ENCODE results near the gene DLEU7.

The DLEU7 gene

DNA sequence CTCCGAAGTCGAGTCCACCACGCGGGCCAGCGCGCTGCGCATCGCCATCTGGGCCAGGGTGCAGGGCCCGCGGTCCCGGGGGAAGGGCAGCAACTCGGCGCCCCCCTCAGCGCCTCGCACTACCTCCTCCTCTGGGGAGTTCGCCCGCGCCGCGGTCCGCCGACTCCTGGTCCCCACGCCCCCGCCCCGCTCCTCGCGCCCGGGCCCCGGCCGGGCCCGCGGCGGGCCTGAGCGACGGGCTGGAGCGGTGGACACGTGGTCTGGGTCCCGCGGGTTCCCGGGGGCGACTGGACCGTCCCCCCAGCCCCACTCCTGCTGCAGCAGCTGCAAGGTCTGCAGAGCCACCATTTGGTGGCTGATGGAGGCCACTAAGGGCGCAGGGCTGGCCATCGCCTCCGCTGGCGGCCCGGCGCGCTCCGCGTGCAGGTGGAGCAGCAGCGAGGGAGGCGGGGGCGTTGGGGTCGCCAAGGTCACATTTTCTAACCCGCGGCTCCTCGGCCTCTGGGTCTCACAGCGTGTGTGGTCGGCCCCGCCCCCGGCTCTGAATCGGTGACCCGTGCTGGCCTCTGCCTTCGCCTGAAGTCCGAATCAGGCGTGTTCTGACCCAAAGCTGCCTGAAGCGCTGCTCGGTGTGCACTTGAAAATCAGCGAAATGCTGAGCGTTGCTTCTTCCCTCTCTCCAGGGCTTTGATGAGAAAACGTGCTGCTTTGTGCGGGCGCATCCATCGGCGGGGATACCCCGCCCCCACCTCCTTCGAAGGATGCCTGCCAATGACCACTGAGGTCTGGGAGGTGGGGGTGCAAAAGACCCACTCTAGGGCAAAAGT, at the start of gene DLEU7:
Gene DLEU7 (minus strand): TSS at position 436 of the 827 bp plus-strand sequence. CDS start 46 bp downstream, at position 390.
- DNase-seq, result no peak

DNA sequence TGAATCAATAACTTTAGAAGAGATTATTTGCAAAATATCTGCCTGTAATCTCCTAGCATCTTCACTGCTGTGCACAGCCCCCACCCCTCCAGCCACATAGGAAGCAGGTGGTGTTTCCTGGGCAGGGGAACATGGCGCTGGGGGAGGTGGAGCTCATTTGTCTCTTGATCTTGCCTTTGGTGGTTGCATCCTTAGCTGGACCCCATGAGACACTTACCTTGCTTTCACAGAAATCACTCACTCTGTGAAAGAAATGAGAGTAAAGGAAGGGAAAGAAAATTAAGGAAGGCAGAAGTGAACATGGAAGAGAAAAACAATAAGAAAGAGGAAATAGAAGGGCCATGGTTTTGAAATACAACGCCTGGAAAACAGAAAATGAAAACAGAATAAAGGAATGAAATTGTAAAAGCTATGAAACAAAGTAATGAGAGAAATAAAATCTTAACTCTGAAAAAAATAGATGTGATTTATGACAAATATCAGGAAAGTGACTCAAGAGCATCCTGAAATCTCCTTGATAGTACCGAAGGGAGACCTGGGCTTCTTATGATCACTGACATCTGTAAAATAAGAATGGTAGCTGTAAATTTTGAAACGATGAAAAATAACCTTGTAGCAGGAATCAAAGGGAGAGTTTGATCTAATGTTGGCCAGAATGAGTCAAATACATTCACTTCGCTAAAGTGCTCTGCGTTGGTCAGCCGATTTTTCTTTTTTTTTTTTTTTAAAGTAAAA, 48.9 kb upstream of the DLEU7 start:
- DNase-seq, result no peak

- DNase-seq, result peak; percentile 88
These were observed 47.7 kb upstream of the DLEU7 start for GRCh38 chr13:50891206-50891605.

DNA sequence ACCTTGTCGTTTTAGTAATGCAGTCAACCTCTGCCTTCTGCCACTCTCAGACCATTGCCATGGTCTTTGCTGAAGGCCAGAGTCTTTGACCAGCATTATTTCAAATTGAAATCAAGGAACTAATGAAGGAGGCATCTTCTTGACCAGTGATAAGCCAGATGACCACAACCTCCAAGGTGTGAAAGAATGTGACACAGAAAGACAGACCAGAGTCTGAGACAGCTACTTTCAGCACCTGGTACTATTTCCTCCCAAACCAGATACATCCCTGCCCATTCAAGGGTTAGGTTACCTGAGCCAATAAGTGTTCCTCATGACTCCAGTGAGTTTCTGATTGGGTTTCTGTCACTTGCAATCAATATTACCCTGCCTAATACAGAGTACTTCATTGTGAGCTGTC, 45.8 kb upstream of the DLEU7 start:
- DNase-seq, result no peak

- no peak for DNase-seq
These were observed 44.9 kb upstream of the DLEU7 start for GRCh38 chr13:50888362-50888761.

DNA sequence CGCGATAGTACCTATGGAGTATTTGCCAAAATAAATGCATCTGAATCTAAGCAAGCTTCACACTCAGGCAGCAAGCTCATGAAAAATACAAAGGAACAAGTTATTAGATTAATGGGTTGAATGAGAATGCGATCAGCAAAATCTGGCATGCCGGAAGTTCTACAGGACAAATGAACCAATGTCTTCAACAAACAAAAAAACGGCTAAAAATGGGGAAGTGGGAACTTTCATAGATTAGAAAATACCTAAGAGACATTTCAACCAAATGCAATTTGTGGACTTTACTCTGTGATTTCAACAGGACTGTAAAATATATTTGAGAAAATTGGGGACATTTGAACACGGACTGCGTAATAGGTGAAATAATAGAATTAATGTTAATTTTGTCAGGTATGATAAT, 43.7 kb upstream of the DLEU7 start:
- DNase-seq, result no peak

- DNase-seq, result no peak
These were observed 40.8 kb upstream of the DLEU7 start for GRCh38 chr13:50884265-50884664.

DNA sequence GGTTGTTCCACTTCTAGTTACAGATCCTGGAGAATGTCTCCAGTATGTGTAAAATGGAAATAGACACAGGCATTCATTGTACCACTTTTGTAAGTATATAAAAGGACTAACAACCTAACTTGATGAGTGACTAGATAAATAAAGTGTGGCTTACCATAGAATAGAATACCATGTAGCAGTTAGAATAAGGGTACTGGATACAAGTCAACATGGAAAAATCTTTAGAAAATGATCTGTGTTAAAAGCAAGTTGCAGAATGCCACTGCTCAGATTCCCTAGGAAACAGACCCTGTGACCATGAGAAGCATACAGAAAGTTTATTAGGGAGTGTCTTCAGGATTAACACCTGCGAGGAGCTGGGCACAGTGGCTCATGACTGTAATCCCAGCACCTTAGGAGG, 40.2 kb upstream of the DLEU7 start:
- no peak for DNase-seq

DNA sequence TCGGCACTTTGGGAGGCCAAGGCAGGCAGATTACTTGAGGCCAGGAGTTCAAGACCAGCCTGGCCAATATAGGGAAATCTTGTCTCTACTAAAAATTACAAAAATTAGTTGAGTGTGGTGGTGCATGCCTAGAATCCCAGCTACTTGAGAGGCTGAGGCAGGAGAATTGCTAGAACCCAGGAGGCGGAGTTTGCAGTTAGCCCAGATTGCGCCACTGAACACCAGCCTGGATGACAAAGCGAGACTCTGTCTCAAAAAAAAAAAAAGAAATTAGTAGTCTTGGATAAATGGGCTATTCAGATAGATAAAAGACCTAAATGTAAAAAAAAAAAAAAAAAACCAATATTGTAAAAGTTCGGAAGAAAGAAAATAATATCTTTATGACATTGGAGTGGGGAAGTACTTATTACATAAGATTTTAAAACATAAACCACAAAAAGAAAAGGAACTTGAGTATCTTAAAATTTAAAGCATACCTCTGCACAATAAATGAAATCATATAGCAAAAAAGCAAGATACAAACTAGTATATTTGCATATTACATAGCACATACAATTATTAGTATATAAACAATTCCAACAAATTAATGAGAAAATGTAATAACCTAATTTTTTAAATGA, 39.4 kb upstream of the DLEU7 start:
- no peak for DNase-seq

- DNase-seq, result no peak
These were observed 30.5 kb upstream of the DLEU7 start for GRCh38 chr13:50873991-50874390.

DNA sequence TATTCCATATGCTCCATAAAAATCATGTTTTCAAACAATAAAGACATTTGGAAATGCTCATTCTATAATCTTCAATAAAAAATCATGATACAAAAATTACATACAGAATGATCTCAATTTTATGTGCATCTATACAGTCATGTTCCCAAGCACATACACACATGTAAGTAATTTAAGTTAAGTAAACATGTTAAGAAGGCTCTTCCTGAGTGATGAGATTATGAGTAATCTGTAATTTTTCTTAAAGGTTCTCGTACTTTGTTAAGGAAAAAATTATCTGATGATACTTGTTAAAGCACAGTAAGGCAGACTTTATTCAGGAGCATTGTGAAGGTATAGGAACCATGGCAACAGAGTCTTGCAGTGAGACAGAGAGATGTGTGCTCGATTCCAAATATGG, 30.0 kb upstream of the DLEU7 start:
- DNase-seq, result no peak

DNA sequence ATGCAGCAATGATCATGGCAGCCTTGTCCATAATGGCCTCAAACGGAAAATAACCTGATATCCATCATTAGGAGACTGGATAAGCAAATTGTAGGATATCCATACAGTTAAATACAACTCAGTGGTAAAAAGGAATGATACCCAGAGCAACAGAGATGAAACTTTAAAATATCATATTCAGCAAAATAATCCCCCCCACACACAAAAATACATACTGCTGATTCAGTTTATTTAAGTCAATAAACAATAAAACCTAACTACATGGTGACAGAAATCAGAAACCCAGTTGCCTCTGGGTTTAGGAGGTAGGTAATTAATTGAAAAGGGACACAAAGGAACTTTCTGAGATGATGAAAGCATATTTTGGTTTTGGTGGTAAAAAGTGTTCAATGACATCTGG, 27.9 kb upstream of the DLEU7 start:
- DNase-seq, result no peak

DNA sequence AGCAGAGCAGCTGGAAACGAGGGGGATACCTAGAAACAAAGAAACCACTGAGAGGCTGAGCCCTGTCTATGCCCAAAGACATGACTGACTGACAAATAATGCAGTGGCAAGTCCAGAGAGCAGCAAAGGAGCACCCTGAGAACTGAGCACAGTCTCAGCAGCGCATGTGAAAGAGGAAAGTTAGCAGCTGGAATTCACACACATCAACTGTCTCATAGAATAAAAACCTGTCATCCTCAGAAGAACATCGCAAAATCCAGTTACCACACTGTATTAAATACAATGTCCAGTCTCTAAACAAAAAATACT, 24.1 kb upstream of the DLEU7 start:
- no peak for DNase-seq

- no peak for DNase-seq
These were observed 23.5 kb upstream of the DLEU7 start for GRCh38 chr13:50866817-50867636.

DNA sequence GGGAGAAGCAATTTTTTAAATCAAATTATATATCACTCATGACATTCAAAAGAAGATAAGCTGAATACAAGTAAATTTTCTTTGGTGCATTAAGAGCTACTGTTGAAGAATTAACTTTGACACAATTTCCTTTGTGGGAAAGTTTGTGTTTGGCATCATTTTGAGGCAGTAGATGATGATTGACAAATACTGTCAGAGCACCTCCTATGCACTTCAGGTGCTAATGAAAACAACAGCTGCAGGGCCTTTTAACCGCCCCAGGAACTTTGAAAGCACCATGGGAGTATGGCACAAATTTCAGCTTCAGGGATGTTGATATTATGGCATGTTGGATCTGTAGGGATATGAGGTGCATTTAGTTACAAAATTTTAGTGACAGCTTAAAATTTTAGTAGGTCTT, 21.0 kb upstream of the DLEU7 start:
- no peak for DNase-seq

DNA sequence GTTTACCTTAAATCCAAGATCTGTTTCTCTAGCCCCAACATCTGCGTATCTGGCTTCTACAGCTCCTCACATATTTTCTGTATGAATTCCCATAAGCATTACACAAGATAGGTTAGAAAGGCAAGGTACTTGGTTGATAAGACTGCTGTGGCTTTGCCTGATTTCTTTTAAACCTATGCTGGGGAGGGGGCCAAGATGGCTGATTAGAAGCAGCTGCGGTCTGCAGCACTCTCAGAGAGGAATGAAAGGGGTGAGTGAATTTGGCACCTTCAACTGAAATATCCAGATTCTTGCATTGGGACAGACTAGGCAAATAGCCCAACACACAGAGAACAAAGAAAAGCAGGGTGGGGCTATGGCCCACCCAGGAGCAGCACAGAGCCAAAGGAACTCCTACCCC, 12.2 kb upstream of the DLEU7 start:
- no peak for DNase-seq

DNA sequence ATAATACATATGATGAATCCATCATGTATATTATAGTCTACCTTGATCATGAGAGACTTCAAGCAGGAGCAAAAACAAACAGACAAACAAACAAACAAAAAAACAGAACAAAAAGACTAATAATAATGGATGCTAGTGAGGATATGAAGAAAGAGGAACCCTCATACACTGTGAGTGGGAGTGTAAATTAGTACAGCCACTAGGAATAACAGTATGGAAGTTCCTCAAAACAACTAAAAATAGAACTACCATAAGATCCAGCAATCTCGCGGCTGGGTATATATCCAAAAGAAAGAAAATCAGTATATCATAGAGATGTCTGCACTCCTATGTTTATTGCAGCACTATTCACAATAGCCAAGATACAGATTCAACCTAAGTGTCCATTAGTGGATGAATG, 7.0 kb upstream of the DLEU7 start:
- no peak for DNase-seq

- peak; percentile 52 for DNase-seq
These were observed 4.0 kb upstream of the DLEU7 start for GRCh38 chr13:50847501-50847900.

GRCh38 chr13:50846861-50847475, 3.5 kb upstream of the DLEU7 start:
- DNase-seq, result no peak

- DNase-seq, result peak; percentile 78
These were observed 1.7 kb upstream of the DLEU7 start for GRCh38 chr13:50845211-50845610.

GRCh38 chr13:50844084-50844875, 788 bp upstream of the DLEU7 start:
- DNase-seq, result no peak

GRCh38 chr13:50842990-50843256, 569 bp downstream of the DLEU7 start:
- DNase-seq, result no peak

Data from NCI-H446 treated with DMSO at 0.1 percent for 48 hours (cell line).